NB4 (cell line): ENCODE measurements around the gene KRT83.
"Not testable (repeated sequence)": the region's sequence is repeated elsewhere in the genome, so short reads cannot be mapped to it uniquely, and the experiment has no call there.

Experiments used
- MYC ChIP-seq: IDR thresholded peaks from 2 replicates; pipeline ENCODE4 v1.6.1; 2011; ENCODE audit warnings: low read depth, low read length
- POLR2A ChIP-seq: IDR thresholded peaks from 2 replicates; pipeline ENCODE4 v1.6.1; 2011; ENCODE audit warnings: mild to moderate bottlenecking; ENCODE audit not compliant: insufficient read length; ENCODE audit errors: extremely low read depth
- TF ChIP-seq, protein P1 (sequence below): IDR thresholded peaks from one replicate; pipeline ENCODE4 v1.5.1; 2012; ENCODE audit warnings: low read depth, low read length

DNA sequence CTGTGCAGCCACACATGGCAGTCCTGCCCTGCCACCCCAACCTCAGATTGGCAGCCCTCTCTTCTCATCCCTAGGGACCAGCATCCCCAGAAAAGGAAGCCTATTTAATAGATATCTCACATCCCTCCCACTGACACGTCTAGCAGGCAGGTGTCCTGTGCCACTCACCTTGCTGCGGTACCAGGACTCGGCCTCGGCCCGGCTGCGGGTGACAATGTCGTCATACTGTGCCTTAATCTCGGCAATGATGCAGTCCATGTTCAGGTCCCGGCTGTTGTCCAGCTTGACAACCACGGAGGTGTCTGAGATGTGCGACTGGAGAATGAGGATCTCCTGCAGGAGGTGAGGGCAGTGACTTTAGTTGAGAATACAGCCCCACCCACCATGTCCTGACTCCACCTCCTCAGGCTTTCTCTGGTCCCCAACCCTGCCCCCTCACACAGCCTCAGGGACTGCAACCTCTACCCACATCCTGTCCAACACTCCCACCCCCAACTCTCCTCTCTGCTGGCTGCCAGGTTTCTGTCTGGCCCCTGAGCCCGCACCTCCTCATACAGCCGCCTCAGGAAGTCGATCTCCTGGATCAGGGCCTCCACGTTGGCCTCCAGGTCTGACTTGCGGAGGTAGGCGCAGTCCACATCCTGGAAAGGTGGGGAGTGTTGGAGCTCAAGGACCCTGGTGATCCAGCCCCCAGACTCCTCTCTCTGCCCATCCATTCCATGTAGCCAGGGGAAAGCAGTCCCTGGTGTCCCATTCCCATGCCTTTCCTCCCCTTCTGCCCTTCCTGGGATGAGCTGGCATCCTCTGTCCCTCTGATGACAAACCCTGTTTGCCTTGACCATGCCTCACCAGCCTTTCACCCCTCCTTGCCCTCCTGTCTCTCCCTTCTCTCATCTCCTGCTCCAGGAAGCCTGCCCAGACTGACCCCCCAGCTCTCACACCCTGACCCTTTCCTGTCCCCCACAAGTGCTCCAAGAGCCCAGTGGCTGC, 33.1 kb downstream of the KRT83 start:
- TF ChIP-seq, protein P1, sequence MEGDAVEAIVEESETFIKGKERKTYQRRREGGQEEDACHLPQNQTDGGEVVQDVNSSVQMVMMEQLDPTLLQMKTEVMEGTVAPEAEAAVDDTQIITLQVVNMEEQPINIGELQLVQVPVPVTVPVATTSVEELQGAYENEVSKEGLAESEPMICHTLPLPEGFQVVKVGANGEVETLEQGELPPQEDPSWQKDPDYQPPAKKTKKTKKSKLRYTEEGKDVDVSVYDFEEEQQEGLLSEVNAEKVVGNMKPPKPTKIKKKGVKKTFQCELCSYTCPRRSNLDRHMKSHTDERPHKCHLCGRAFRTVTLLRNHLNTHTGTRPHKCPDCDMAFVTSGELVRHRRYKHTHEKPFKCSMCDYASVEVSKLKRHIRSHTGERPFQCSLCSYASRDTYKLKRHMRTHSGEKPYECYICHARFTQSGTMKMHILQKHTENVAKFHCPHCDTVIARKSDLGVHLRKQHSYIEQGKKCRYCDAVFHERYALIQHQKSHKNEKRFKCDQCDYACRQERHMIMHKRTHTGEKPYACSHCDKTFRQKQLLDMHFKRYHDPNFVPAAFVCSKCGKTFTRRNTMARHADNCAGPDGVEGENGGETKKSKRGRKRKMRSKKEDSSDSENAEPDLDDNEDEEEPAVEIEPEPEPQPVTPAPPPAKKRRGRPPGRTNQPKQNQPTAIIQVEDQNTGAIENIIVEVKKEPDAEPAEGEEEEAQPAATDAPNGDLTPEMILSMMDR = not testable (repeated sequence)
- TF ChIP-seq POLR2A, MYC: not testable (repeated sequence)
